ENCODE data around the gene C18orf63. TPM values are rescaled to one million over a fixed set of nuclear protein-coding genes. Genes with fewer than 3 reads are reported as not detected.
A peak's percentile ranks its signal among the peaks of the same experiment; 100 is the strongest.

Gene C18orf63
- total RNA-seq, 1 donor from 2014 or later = not detected

GRCh38 chr18:74334242-74334893, 18.7 kb downstream of the C18orf63 start:
- TF ChIP-seq CTCF (conservative IDR thresholded peaks at IDR 0.05; ENCODE audit: low read depth, low read length) = no peak
- DNase-seq (ENCODE audit: low read depth) = no peak
- no peak overlapping the region for H3K4me3 ChIP-seq (ENCODE audit: low read depth, low read length)

GRCh38 chr18:74336656-74337055, 21.0 kb downstream of the C18orf63 start:
- no peak overlapping the region for H3K4me3 ChIP-seq (ENCODE audit: low read depth, low read length)
- no peak for TF ChIP-seq CTCF (conservative IDR thresholded peaks at IDR 0.05; ENCODE audit: low read depth, low read length)
- no peak for DNase-seq (ENCODE audit: low read depth)

GRCh38 chr18:74337155-74337911, 21.7 kb downstream of the C18orf63 start:
- no peak for TF ChIP-seq CTCF (conservative IDR thresholded peaks at IDR 0.05; ENCODE audit: low read depth, low read length)
- H3K4me3 ChIP-seq (ENCODE audit: low read depth, low read length) = no peak overlapping the region
- DNase-seq (ENCODE audit: low read depth) = no peak

GRCh38 chr18:74337912-74338309, 22.3 kb downstream of the C18orf63 start:
- no peak overlapping the region for H3K4me3 ChIP-seq (ENCODE audit: low read depth, low read length)
- no peak for TF ChIP-seq CTCF (conservative IDR thresholded peaks at IDR 0.05; ENCODE audit: low read depth, low read length)
- no peak for DNase-seq (ENCODE audit: low read depth)

GRCh38 chr18:74342416-74343043, 26.9 kb downstream of the C18orf63 start:
- peak; percentile 75 for TF ChIP-seq CTCF (conservative IDR thresholded peaks at IDR 0.05; ENCODE audit: low read depth, low read length)
- H3K4me3 ChIP-seq (ENCODE audit: low read depth, low read length) = no peak overlapping the region
- peak; percentile 33 for DNase-seq (ENCODE audit: low read depth)

GRCh38 chr18:74346206-74346605, 30.6 kb downstream of the C18orf63 start:
- no peak for TF ChIP-seq CTCF (conservative IDR thresholded peaks at IDR 0.05; ENCODE audit: low read depth, low read length)
- no peak for DNase-seq (ENCODE audit: low read depth)
- H3K4me3 ChIP-seq (ENCODE audit: low read depth, low read length) = no peak overlapping the region

Data from epithelial cell of proximal tubule (primary cell).